ENCODE results near the gene CDC14B. TPM values are rescaled to one million over a fixed set of nuclear protein-coding genes. Genes with fewer than 3 reads are reported as not detected.

CDC14B gene
- total RNA-seq, 6 experiments from 2014 or later = 13.7 to 38.0 (median 25.7) TPM

DNA sequence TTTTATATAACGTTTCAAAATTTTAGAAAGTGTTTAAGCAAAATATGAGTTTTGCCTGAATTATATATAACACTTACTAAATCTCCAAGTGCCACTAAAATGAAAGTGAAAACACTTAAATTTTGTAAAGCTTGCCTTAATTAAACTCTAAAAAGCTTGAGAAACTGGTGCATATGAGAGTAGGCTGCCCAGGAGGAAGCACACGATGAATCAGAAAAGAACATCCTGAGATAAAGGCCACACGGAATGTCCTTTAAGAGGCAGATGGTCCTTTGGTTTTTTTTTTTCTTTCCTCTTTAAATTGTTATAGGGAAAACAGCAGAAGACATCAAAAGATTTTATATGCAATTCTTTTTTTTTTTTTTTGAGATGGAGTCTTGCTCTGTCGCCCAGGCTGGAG is 109.4 kb downstream of the CDC14B start:
- Histone ChIP-seq H3K4me3 (no peak overlapping the region), H3K9me3 (no peaks in the 10 kb centered on the region), H3K36me3 (peaks cover 0 to 28% (median 4%) of the 10 kb centered on the region in 4 donors), H3K4me1 (peaks cover 0 to 3% (median 0%) of the 10 kb centered on the region in 4 donors), H3K27ac (no peak overlapping the region), H3K27me3 (no peaks in the 10 kb centered on the region)
- DNase-seq (no peak), ATAC-seq (peak in 2 of 4 donors; percentile 32 to 56)
- WGBS (ENCODE audit: insufficient coverage, low coverage, low lambda C conversion rate, missing lambda C conversion rate) = 59% methylated on average over 3 of the region's 4 CpGs
- intact Hi-C loops (cut with DNase I) = no loop called here
- TF ChIP-seq, protein P1, sequence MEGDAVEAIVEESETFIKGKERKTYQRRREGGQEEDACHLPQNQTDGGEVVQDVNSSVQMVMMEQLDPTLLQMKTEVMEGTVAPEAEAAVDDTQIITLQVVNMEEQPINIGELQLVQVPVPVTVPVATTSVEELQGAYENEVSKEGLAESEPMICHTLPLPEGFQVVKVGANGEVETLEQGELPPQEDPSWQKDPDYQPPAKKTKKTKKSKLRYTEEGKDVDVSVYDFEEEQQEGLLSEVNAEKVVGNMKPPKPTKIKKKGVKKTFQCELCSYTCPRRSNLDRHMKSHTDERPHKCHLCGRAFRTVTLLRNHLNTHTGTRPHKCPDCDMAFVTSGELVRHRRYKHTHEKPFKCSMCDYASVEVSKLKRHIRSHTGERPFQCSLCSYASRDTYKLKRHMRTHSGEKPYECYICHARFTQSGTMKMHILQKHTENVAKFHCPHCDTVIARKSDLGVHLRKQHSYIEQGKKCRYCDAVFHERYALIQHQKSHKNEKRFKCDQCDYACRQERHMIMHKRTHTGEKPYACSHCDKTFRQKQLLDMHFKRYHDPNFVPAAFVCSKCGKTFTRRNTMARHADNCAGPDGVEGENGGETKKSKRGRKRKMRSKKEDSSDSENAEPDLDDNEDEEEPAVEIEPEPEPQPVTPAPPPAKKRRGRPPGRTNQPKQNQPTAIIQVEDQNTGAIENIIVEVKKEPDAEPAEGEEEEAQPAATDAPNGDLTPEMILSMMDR (IDR thresholded peaks at IDR 0.05) = no peak
- no peak for TF ChIP-seq POLR2A (IDR thresholded peaks at IDR 0.05)

DNA sequence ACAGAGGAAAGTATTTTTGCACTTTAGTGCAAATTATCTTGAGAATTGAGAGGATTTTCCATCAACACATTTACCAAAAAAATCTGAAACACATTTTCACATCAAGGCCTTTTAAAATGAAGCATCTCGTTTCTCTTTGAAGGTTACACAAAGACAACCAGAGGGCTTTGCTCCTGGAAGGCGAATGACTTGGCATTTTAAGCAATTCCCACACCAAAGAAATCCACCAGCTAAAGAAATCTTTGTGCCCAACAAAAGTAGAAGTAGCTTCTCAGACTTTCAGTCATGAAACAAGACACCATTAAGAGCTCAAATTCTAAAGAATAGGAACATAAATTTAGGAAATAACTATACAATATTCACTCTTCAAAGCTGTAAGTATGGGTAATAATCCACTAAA is 109.8 kb downstream of the CDC14B start:
- H3K4me3 ChIP-seq = no peak overlapping the region
- H3K9me3 ChIP-seq = no peaks in the 10 kb centered on the region
- 67% methylated on average over 2 of the region's 2 CpGs for WGBS (ENCODE audit: insufficient coverage, low coverage, low lambda C conversion rate, missing lambda C conversion rate)
- H3K27me3 ChIP-seq = no peaks in the 10 kb centered on the region
- H3K4me1 ChIP-seq = no peaks in the 10 kb centered on the region
- ATAC-seq (no peak), DNase-seq (no peak)
- no peak overlapping the region for H3K27ac ChIP-seq
- intact Hi-C loops (cut with DNase I) = no loop called here
- peaks cover 0 to 28% (median 4%) of the 10 kb centered on the region in 4 donors for H3K36me3 ChIP-seq
- TF ChIP-seq, protein P1 (IDR thresholded peaks at IDR 0.05) = no peak
- no peak for TF ChIP-seq POLR2A (IDR thresholded peaks at IDR 0.05)

DNA sequence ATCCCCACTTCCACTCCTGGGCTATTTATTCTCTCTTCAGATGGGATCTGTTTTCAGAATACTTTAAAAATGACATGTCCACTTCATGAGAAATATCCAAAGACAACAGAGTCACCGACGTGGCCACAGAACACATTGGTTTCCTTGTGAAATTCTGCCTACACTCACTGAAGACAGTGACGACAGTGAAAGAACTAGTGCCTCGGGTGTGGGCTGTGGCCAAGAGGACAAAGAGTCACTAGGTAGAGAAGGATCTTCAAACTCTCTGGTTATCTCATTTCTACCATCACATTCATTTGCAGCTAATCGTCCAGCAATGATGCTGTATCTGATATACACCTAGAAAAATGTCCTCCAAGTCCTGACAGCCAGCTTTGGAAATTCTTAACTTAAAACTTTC is 110.6 kb downstream of the CDC14B start:
- Histone ChIP-seq H3K27ac (no peak overlapping the region), H3K4me1 (no peaks in the 10 kb centered on the region), H3K36me3 (peaks cover 0 to 19% (median 0%) of the 10 kb centered on the region in 4 donors), H3K9me3 (no peaks in the 10 kb centered on the region), H3K4me3 (no peak overlapping the region), H3K27me3 (no peaks in the 10 kb centered on the region)
- intact Hi-C loops (cut with DNase I) = no loop called here
- DNase-seq (no peak), ATAC-seq (no peak)
- no peak for TF ChIP-seq POLR2A (IDR thresholded peaks at IDR 0.05)
- TF ChIP-seq, protein P1 (IDR thresholded peaks at IDR 0.05) = no peak
- 85% methylated on average over 4 of the region's 5 CpGs for WGBS (ENCODE audit: insufficient coverage, low coverage, low lambda C conversion rate, missing lambda C conversion rate)

DNA sequence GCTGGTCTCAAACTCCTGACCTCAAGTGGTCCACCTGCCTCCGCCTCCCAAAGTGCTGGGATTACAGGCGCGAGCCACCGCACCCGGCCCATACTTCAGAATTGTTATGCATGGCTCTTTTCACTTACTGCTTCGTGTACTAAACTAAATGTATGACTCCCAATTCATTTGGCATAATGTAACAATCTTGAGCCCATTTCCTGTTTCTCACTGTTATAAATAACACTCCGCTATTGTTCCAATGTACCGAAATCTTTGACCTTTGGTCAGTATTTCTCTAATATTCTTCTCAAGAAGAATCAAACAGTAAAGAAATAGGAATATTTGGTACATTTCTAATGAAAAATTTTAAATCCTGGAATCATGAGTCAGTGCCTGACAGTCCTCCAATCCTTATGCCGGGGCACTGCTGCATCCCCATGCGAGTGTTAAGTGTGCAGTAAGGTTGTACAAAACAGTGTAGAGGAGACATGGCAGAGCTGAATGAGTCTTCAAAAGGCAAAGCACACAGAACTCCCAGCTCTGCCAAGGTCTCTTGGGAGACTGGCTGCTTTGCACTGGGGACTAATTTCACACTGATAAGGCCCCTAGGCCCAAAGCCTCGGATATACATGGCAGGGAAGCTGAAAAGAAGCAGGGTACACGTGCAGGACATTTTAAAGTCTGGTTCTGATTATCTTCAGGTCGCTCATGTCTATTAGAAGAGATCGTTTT is 111.3 kb downstream of the CDC14B start:
- TF ChIP-seq, protein P1 (IDR thresholded peaks at IDR 0.05) = no peak
- no peak for TF ChIP-seq POLR2A (IDR thresholded peaks at IDR 0.05)
- DNase-seq (no peak), ATAC-seq (peak in 2 of 4 donors; percentile 21 to 56)
- H3K27ac ChIP-seq = no peak overlapping the region
- WGBS (ENCODE audit: insufficient coverage, low coverage, low lambda C conversion rate, missing lambda C conversion rate) = 75% methylated on average over 10 of the region's 14 CpGs
- H3K36me3 ChIP-seq = peaks cover 0 to 13% (median 0%) of the 10 kb centered on the region in 4 donors
- no peaks in the 10 kb centered on the region for H3K27me3 ChIP-seq
- intact Hi-C loops (cut with DNase I) = no loop called here
- H3K9me3 ChIP-seq = no peaks in the 10 kb centered on the region
- H3K4me1 ChIP-seq = no peaks in the 10 kb centered on the region
- H3K4me3 ChIP-seq = no peak overlapping the region
